Calu3 (cell line): ENCODE measurements around the gene TSPAN10. TPM values are rescaled to one million over a fixed set of nuclear protein-coding genes. Genes with fewer than 3 reads are reported as not detected.

Source experiments
- BruUV-seq: library from RNA; stranded (reverse); fragments of 400-500 nt; replicated peaks from 2 replicates; lab custom pipeline; 2021; lab: Mats Ljungman, UMichigan
- CTCF ChIA-PET: fragments of 300-600 bp; sonication (Branson Sonifier 250); formaldehyde crosslinking; loops from one replicate; lab custom pipeline; 2022; ENCODE audit warnings: antibody characterized with exemption; lab: Charles Lee
- DNase-seq: peaks from one replicate; pipeline ENCODE4 v3.0.0; 2022
- H3K27ac Mint-ChIP-seq: one replicate; pipeline ENCODE4 v1.8.0; 2022; ENCODE audit warnings: mixed read lengths; ENCODE audit not compliant: unreplicated experiment
- H3K27me3 Mint-ChIP-seq: one replicate; pipeline ENCODE4 v1.8.0; 2022; ENCODE audit warnings: mixed read lengths; ENCODE audit not compliant: unreplicated experiment
- H3K36me3 Mint-ChIP-seq: one replicate; pipeline ENCODE4 v1.8.0; 2022; ENCODE audit warnings: mild to moderate bottlenecking, moderate library complexity, mixed read lengths; ENCODE audit not compliant: insufficient read depth, unreplicated experiment
- H3K4me1 Mint-ChIP-seq: one replicate; pipeline ENCODE4 v1.8.0; 2022; ENCODE audit warnings: mild to moderate bottlenecking, low read depth, mixed read lengths; ENCODE audit not compliant: unreplicated experiment
- H3K4me3 Mint-ChIP-seq: one replicate; pipeline ENCODE4 v1.8.0; 2022; ENCODE audit warnings: mild to moderate bottlenecking, low read depth, moderate library complexity, mixed read lengths; ENCODE audit not compliant: unreplicated experiment
- H3K9me3 Mint-ChIP-seq: one replicate; pipeline ENCODE4 v1.8.0; 2022; ENCODE audit warnings: low read depth, mixed read lengths; ENCODE audit not compliant: unreplicated experiment
- intact Hi-C: fragments of 100-400 bp; cut with micrococcal nuclease; formaldehyde crosslinking; loops from one replicate; pipeline ENCODE4 v1.10.0; 2022; ENCODE audit not compliant: unreplicated experiment
- total RNA-seq: library from RNA; stranded (reverse); gene quantifications from 2 replicates; pipeline ENCODE4 v1.2.3, GENCODE V29; 2022
- TF ChIP-seq, protein P1 (sequence below): fragments of 200-600 bp; IDR thresholded peaks from one replicate; pipeline ENCODE4 v1.8.0; 2022; ENCODE audit warnings: antibody characterized with exemption; ENCODE audit not compliant: unreplicated experiment

Gene TSPAN10
- total RNA-seq, 1 experiment from 2014 or later = 2.9 TPM

DNA sequence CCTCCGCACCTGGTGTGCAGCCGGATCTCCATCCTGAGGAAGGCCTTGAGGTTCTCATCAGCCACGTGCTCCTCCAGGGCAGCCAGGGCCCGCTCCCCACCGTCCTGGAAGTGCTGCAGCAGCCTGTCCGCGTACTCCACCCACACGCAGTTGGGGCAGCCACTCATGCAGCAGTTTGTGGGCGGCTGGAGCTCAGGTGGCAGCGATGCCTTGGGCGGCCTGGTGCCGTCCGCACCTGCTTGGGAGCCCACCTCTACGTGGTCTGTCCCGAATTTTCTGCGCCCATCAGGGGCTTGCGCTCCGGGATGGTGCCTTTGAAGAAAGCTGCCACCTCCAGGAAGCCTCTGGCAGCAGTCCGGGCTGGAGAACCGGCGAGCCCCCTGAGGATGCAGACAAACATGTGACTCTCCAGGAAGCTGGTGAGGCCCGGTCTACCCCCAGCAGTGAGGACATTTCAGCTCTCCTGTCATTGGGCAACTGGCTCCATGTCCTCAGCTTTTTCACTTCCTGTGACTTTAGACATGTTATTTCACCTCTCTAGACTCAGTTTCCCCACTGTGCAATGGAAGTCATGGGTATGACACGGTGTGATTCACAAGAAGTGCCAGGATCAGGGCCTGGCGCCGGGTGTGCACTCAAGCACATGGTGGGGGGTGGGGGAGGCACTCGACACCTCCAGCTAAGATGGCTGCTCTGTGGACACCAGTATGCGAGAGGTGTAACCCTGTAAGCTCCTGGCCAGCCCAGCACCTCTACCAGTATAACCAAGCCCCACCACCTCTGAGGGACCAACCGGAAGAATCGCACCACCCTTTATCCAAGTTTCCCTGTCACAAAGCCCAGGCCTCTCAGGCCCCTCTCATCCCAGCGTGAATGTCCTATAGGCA is 28.5 kb downstream of the TSPAN10 start:
- no TSS peak for BruUV-seq
- intact Hi-C loops = loop anchor here (2.0 kb wide), 1 partner anchor 29 kb away; the partner anchor contains the start of genes NPLOC4 and TSPAN10
- peak; percentile 45 for DNase-seq
- H3K4me1 Mint-ChIP-seq = peaks cover 23% of the 10 kb centered on the region
- H3K27ac Mint-ChIP-seq = peak overlapping the region; percentile 62
- CTCF ChIA-PET = interaction anchor here (0.6 kb wide), 1 partner anchor 39 kb away, joined by 3 read pairs; no protein-coding TSS in a partner anchor
- H3K36me3 Mint-ChIP-seq = peaks cover 58% of the 10 kb centered on the region
- H3K27me3 Mint-ChIP-seq = no peaks in the 10 kb centered on the region
- H3K9me3 Mint-ChIP-seq = no peaks in the 10 kb centered on the region
- H3K4me3 Mint-ChIP-seq = peak overlapping the region; percentile 82
- TF ChIP-seq, protein P1, sequence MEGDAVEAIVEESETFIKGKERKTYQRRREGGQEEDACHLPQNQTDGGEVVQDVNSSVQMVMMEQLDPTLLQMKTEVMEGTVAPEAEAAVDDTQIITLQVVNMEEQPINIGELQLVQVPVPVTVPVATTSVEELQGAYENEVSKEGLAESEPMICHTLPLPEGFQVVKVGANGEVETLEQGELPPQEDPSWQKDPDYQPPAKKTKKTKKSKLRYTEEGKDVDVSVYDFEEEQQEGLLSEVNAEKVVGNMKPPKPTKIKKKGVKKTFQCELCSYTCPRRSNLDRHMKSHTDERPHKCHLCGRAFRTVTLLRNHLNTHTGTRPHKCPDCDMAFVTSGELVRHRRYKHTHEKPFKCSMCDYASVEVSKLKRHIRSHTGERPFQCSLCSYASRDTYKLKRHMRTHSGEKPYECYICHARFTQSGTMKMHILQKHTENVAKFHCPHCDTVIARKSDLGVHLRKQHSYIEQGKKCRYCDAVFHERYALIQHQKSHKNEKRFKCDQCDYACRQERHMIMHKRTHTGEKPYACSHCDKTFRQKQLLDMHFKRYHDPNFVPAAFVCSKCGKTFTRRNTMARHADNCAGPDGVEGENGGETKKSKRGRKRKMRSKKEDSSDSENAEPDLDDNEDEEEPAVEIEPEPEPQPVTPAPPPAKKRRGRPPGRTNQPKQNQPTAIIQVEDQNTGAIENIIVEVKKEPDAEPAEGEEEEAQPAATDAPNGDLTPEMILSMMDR = no peak

- H3K4me1 Mint-ChIP-seq = peaks cover 20% of the 10 kb centered on the region
- CTCF ChIA-PET = interaction anchor here (0.6 kb wide), 1 partner anchor 38 kb away, joined by 3 read pairs; no protein-coding TSS in a partner anchor
- peak overlapping the region; percentile 62 for H3K27ac Mint-ChIP-seq
- TF ChIP-seq, protein P1 = no peak
- intact Hi-C loops = no loop called here
- H3K27me3 Mint-ChIP-seq = no peaks in the 10 kb centered on the region
- no peaks in the 10 kb centered on the region for H3K9me3 Mint-ChIP-seq
- H3K36me3 Mint-ChIP-seq = peaks cover 58% of the 10 kb centered on the region
- TSS peak; percentile 83 for BruUV-seq
- H3K4me3 Mint-ChIP-seq = peak overlapping the region; percentile 82
- DNase-seq = no peak
Observed at GRCh38 chr17:81666092-81666341, 29.0 kb downstream of the TSPAN10 start.

- CTCF ChIA-PET = interaction anchor here (0.6 kb wide), 1 partner anchor 38 kb away, joined by 3 read pairs; no protein-coding TSS in a partner anchor
- H3K36me3 Mint-ChIP-seq = peaks cover 62% of the 10 kb centered on the region
- H3K4me3 Mint-ChIP-seq = peak within 1 kb of the TSS; percentile 82
- H3K27ac Mint-ChIP-seq = peak within 1 kb of the TSS; percentile 62
- TF ChIP-seq, protein P1 = no peak
- peaks cover 20% of the 10 kb centered on the region for H3K4me1 Mint-ChIP-seq
- BruUV-seq = no TSS peak
- no peaks in the 10 kb centered on the region for H3K9me3 Mint-ChIP-seq
- intact Hi-C loops = no loop called here
- no peaks in the 10 kb centered on the region for H3K27me3 Mint-ChIP-seq
- DNase-seq = peak; percentile 97
Observed at GRCh38 chr17:81666342-81667191, 29.6 kb downstream of the TSPAN10 start, which contains the start of the genes CCDC137 and OXLD1. Gene CCDC137, plus strand, starts transcription at chr17:81666737. Its CDS starts 30 bp downstream, at chr17:81666767. Gene OXLD1, minus strand, starts transcription at chr17:81666605. Its CDS starts 28 bp downstream, at chr17:81666577.

- Mint-ChIP-seq H3K36me3 (peaks cover 74% of the 10 kb centered on the region), H3K9me3 (no peaks in the 10 kb centered on the region), H3K4me3 (peak overlapping the region; percentile 82), H3K4me1 (peaks cover 20% of the 10 kb centered on the region), H3K27ac (peak overlapping the region; percentile 62), H3K27me3 (no peaks in the 10 kb centered on the region)
- BruUV-seq = no TSS peak
- TF ChIP-seq, protein P1 = no peak
- intact Hi-C loops = no loop called here
- DNase-seq = no peak
- CTCF ChIA-PET = interaction anchor here (0.6 kb wide), 1 partner anchor 139 kb away, joined by 3 read pairs; no protein-coding TSS in a partner anchor
Observed at GRCh38 chr17:81667754-81668153, 30.8 kb downstream of the TSPAN10 start.
